DOHH2 (cell line): ENCODE data around the gene EN2.

Experiments
- H3F3A ChIP-seq: fragments of 200-600 bp; sonication (generic), shearing (Covaris generic); 2 replicates; pipeline ENCODE4 v1.6.0; 2016; ENCODE audit warnings: antibody characterized with exemption, mild to moderate bottlenecking; ENCODE audit not compliant: control insufficient read depth, insufficient read depth
- H3K27ac ChIP-seq: fragments of 200-600 bp; sonication (generic); 2 replicates; pipeline ENCODE4 v1.5.1; 2014; ENCODE audit warnings: low read depth, mild to moderate bottlenecking, low read length, moderate library complexity
- H3K27me3 ChIP-seq: fragments of 200-600 bp; sonication (generic); 2 replicates; pipeline ENCODE4 v1.6.1; 2014; ENCODE audit warnings: mild to moderate bottlenecking, low read length, mixed read lengths; ENCODE audit not compliant: control insufficient read depth
- H3K36me3 ChIP-seq: fragments of 200-600 bp; sonication (generic); 2 replicates; pipeline ENCODE4 v1.6.1; 2014; ENCODE audit warnings: mild to moderate bottlenecking, low read length, moderate library complexity, mixed read lengths; ENCODE audit not compliant: control insufficient read depth
- H3K4me1 ChIP-seq: fragments of 200-600 bp; sonication (generic); 2 replicates; pipeline ENCODE4 v1.6.1; 2014; ENCODE audit warnings: mild to moderate bottlenecking, low read length, mixed read lengths; ENCODE audit not compliant: control insufficient read depth
- H3K4me2 ChIP-seq: fragments of 200-600 bp; sonication (generic); 2 replicates; pipeline ENCODE4 v1.6.0; 2014; ENCODE audit warnings: mild to moderate bottlenecking, low read length, moderate library complexity
- H3K4me3 ChIP-seq: fragments of 200-600 bp; sonication (generic); 2 replicates; pipeline ENCODE4 v1.5.1; 2014; ENCODE audit warnings: mild to moderate bottlenecking, low read length, mixed read lengths
- H3K79me2 ChIP-seq: fragments of 200-600 bp; sonication (generic); 2 replicates; pipeline ENCODE4 v1.6.1; 2014; ENCODE audit warnings: mild to moderate bottlenecking, low read length, mixed read lengths; ENCODE audit not compliant: control insufficient read depth
- H3K9me2 ChIP-seq: fragments of 200-600 bp; sonication (generic); replicated peaks from 2 replicates; pipeline ENCODE4 v1.6.1; 2014; ENCODE audit warnings: mild to moderate bottlenecking, low read length, mixed read lengths; ENCODE audit not compliant: control insufficient read depth
- H3K9me3 ChIP-seq: fragments of 200-600 bp; sonication (generic); 2 replicates; pipeline ENCODE4 v1.6.1; 2014; ENCODE audit warnings: antibody characterized with exemption, low read length, mixed read lengths; ENCODE audit not compliant: control insufficient read depth, insufficient read depth
- H4K20me1 ChIP-seq: fragments of 200-600 bp; sonication (generic); 2 replicates; pipeline ENCODE4 v1.6.0; 2014; ENCODE audit warnings: low read depth, mild to moderate bottlenecking, antibody characterized with exemption, low read length, moderate library complexity; ENCODE audit not compliant: control insufficient read depth, insufficient read depth
- EZH2phosphoT487 ChIP-seq: fragments of 200-600 bp; sonication (generic); IDR thresholded peaks from 2 replicates; pipeline ENCODE4 v1.6.1; 2017; ENCODE audit warnings: borderline replicate concordance, mild to moderate bottlenecking, antibody characterized with exemption, low read length, moderate library complexity, mixed read lengths
- TF ChIP-seq, protein P1 (sequence below): fragments of 200-600 bp; sonication (generic); IDR thresholded peaks from one replicate; pipeline ENCODE4 v1.5.1; 2014; ENCODE audit warnings: antibody characterized with exemption, mild to moderate bottlenecking, low read depth, low read length; ENCODE audit not compliant: poor library complexity, severe bottlenecking

Gene EN2

DNA sequence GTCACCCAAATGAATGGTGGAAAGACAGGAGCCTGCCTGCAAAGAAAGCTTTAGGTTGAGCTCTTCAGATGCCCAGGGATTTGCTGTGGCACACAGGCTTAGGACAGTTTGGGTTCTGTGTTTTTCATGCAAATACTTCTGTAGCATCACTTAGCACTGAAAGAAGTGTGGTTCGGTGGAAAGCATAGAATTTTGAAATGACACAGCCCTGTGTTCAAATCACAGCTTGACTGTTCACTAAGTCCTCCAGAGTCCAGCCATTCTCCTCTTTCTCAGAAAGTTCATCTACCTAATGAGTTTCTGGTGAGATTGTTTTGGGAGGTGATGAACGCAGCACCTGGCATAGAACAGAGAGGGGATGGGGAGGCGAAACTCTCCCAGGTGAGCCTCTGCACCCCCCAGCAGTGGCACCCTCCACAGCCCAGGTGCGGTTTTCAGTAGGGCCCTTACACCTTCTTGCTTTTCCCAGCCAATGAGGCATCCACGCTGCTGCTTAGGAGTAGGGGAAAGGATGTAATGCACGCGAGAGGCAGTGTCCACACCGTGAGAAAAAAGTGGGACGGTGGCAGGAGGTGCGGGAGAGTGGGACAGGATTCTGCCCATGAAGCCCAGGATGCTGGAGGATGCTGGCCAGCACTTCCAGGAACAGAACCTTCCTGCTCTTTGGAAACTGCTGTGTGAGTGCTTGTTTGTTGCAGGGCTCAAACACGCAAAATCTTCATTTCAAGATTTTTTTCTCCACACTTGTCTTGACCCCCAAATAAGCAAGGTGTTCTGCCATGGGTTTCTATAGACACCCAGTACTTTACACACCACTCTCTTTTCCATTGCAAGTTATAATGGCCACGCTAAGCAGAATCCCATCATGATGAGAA, 11.6 kb downstream of the EN2 start:
- TF ChIP-seq, protein P1, sequence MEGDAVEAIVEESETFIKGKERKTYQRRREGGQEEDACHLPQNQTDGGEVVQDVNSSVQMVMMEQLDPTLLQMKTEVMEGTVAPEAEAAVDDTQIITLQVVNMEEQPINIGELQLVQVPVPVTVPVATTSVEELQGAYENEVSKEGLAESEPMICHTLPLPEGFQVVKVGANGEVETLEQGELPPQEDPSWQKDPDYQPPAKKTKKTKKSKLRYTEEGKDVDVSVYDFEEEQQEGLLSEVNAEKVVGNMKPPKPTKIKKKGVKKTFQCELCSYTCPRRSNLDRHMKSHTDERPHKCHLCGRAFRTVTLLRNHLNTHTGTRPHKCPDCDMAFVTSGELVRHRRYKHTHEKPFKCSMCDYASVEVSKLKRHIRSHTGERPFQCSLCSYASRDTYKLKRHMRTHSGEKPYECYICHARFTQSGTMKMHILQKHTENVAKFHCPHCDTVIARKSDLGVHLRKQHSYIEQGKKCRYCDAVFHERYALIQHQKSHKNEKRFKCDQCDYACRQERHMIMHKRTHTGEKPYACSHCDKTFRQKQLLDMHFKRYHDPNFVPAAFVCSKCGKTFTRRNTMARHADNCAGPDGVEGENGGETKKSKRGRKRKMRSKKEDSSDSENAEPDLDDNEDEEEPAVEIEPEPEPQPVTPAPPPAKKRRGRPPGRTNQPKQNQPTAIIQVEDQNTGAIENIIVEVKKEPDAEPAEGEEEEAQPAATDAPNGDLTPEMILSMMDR, result no peak
- no peak for TF ChIP-seq EZH2phosphoT487
- Histone ChIP-seq H3K27ac (no peak overlapping the region), H3K4me1 (no peaks in the 10 kb centered on the region), H3K4me2 (no peak overlapping the region), H3F3A (no peaks in the 10 kb centered on the region), H3K36me3 (no peaks in the 10 kb centered on the region), H3K79me2 (no peaks in the 10 kb centered on the region), H3K9me3 (no peaks in the 10 kb centered on the region), H3K27me3 (peaks cover 46% of the 10 kb centered on the region), H4K20me1 (no peaks in the 10 kb centered on the region), H3K9me2 (no peaks in the 10 kb centered on the region), H3K4me3 (no peak overlapping the region)

DNA sequence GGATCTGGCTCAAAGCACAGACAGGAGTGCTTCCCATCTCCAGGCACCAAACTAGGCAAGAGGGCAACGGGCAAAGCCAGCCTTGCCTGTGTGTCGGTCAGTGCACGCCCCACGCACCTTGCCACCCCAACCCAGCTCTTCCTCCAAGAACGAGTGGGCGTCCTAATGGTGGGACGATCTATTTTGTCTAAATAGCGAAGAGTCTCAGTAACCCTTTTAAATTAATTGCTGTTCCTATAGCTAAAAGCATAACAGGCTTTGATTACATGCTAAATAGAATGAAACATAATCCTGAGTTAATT, 12.2 kb downstream of the EN2 start:
- Histone ChIP-seq H3K4me3 (no peak overlapping the region), H3K36me3 (no peaks in the 10 kb centered on the region), H3K9me2 (no peaks in the 10 kb centered on the region), H3K4me2 (no peak overlapping the region), H3K27ac (no peak overlapping the region), H3K79me2 (no peaks in the 10 kb centered on the region), H3F3A (no peaks in the 10 kb centered on the region), H3K9me3 (no peaks in the 10 kb centered on the region), H3K4me1 (no peaks in the 10 kb centered on the region), H4K20me1 (no peaks in the 10 kb centered on the region), H3K27me3 (peaks cover 41% of the 10 kb centered on the region)
- TF ChIP-seq EZH2phosphoT487, result no peak
- TF ChIP-seq, protein P1, result no peak

DNA sequence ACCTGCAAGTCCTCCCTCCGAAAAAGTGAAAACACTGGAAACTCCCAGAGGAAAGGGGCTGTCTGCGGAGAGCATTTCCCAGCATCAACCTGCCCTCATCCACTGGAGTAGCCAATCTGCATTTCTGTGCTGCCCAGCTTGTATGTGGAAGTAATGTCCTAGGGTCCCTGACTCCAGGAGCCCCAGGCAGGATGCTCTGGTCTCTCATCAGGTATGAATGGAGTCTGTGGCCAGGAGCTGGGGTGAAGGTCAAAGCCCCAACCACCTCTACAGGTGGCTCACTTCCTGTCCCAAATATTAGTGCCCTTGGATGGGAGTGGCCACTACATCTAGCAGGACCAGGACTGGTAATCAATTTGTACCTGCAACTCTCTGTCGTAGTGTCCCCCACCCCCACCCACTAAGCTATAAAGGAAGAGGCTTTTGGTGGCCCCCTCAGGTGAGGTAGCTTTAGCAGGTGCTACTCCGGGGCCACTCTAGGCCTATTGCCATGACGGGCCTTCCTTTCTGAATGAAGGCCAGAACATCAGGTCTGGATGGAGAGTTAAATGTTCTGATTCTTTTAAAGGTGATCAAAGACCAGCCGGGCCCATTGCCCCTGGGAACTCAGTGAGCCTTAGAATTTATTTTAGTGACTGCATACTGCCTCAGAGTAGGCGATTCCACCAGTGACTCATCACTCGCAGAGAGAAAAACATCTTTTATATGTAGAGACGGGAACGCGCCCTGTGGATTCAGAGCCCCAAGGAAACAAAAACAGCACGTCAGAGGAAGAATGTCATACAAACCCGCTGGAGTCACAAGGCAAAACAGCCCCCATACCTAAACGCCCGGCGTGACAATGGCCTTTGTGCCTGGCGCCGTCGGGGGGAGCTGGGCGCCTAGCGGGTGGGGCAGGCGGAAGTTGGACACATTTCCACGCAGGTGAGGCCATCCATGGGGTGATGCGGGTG, 13.0 kb downstream of the EN2 start:
- H3K27ac ChIP-seq, result no peak overlapping the region
- H3K36me3 ChIP-seq, result no peaks in the 10 kb centered on the region
- H3K9me3 ChIP-seq, result no peaks in the 10 kb centered on the region
- H3K27me3 ChIP-seq, result peaks cover 44% of the 10 kb centered on the region
- H3F3A ChIP-seq, result no peaks in the 10 kb centered on the region
- no peaks in the 10 kb centered on the region for H3K4me1 ChIP-seq
- H3K79me2 ChIP-seq, result no peaks in the 10 kb centered on the region
- H4K20me1 ChIP-seq, result no peaks in the 10 kb centered on the region
- no peak for TF ChIP-seq EZH2phosphoT487
- TF ChIP-seq, protein P1, result no peak
- H3K4me3 ChIP-seq, result no peak overlapping the region
- no peak overlapping the region for H3K4me2 ChIP-seq
- H3K9me2 ChIP-seq, result no peaks in the 10 kb centered on the region
